Body of pancreas (tissue), 4 donors: ENCODE results near the gene TRIM46.

Source experiments
- POLR2A ChIP-seq, 3 donors: fragments of 450-650 bp; IDR thresholded peaks; one replicate each; pipeline ENCODE4 v1.6.1; 2016; ENCODE audit warnings: antibody characterized with exemption in 3 of 3, mild to moderate bottlenecking in 2 of 3
- TF ChIP-seq, protein P1 (sequence below), 7 experiments: fragments of 450-650 bp in 4 of 7; fragments of 200-600 bp in 3 of 7; sonication (generic) in 3 of 7; IDR thresholded peaks; one replicate each; pipeline ENCODE4 v1.5.1; 2016 to 2019; ENCODE audit warnings: antibody characterized with exemption in 7 of 7

DNA sequence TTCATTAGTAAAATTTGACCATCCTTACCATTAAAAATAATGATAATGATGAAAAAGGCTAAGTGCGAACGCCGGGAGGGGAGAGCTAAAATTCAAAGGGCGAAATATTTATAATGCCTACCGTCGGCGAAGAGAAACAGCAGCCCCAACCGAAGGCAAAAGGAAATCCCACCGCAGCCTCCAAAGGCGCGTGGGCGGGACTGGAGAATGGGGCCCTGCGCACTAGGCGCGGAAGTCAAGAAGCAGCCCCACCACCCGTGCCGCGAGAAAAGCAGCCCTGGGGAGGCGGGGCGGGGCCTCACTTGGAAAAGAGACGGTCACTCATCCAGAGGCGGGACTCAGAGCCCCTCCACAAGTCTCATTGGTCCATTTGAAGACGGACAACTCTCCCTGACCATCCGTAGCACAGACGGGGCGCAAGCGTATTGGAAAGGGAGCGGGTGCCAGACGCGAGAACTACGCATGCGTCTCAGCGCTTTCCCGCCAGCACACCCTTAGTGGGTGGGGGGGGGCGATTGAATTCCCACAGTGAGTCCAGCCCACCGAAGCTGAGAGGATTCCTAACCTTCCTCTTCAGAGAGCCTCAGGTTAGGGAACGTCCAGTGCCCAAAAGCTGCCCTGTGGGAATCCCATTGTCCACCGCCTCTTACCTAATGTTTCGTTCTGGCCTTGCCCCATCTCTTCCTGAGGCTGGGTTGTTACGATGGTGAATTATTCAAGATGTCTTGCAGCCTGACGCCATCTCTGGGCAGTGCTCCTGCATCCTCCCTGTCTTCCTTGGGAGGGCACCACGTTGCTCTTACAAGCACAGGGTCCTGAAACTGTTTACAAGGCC, 53.8 kb downstream of the TRIM46 start:
- peak; percentile 24 to 79 (median 71) for TF ChIP-seq POLR2A (IDR thresholded peaks at IDR 0.05)
- TF ChIP-seq, protein P1, sequence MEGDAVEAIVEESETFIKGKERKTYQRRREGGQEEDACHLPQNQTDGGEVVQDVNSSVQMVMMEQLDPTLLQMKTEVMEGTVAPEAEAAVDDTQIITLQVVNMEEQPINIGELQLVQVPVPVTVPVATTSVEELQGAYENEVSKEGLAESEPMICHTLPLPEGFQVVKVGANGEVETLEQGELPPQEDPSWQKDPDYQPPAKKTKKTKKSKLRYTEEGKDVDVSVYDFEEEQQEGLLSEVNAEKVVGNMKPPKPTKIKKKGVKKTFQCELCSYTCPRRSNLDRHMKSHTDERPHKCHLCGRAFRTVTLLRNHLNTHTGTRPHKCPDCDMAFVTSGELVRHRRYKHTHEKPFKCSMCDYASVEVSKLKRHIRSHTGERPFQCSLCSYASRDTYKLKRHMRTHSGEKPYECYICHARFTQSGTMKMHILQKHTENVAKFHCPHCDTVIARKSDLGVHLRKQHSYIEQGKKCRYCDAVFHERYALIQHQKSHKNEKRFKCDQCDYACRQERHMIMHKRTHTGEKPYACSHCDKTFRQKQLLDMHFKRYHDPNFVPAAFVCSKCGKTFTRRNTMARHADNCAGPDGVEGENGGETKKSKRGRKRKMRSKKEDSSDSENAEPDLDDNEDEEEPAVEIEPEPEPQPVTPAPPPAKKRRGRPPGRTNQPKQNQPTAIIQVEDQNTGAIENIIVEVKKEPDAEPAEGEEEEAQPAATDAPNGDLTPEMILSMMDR (IDR thresholded peaks at IDR 0.05), result no peak
